Retinal pigment epithelial cell (primary cell): ENCODE measurements around the gene NSF.
"Not testable (repeated sequence)": the region's sequence is repeated elsewhere in the genome, so short reads cannot be mapped to it uniquely, and the experiment has no call there.

Experiments used
- DNase-seq: peaks from one replicate; pipeline ENCODE4 v3.0.0-alpha.2; 2010; ENCODE audit warnings: low read depth
- H3K4me3 ChIP-seq: 2 replicates; pipeline ENCODE4 v1.5.1; 2011; ENCODE audit warnings: mild to moderate bottlenecking, low read length, control low read depth, moderate library complexity

The NSF gene

DNA sequence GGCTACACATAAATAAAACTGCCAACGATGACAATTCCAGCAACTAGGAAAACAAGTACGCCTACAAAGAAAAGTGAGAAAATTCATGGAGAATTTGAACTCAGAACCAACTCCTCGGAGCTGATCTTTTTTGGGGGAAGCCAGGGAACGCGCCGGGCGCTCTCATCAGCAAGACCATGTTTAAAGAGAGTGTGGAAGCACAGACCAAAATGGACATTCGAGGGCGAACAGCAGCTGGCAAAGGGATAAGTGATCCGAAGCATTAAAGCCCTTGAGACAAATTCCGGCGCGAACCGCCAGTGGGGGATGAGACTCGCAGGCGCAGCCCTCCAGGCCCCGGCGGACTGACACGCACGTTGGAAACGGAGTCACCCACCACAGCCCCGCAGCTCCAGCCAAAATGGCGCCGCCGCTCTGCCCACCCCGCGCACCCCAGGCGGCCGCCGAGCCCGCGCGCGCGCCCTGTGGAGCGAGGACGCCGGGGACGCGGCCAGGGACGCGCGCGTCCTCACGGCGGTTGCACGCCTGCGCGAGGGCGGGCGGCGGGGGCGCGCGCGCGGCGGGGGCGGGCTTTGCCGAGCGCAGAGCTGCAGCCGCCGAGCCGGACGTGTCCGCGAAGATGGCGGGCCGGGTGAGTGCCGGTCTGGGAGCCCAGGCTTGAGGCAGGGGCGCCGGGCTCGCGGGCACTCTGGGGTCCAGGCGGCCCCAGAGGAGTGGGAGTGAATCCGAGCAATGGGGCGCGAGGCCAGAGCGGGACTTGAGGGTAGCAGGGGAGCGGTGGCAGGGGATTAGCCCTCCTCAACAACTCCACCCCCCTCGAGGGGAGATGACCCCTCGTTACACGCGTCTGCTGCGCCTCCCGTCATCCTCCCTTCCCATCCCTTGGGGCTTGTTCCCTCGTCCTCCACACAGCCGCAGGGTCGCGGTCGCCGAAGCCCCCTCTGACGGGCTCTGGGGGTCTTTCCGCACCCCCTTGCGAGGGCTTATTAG is at the start of gene NSF:
Gene NSF (plus strand): TSS at position 513 of the 990 bp plus-strand sequence. CDS start 107 bp downstream, at position 620.
- not testable (repeated sequence) for DNase-seq, H3K4me3 ChIP-seq

DNA sequence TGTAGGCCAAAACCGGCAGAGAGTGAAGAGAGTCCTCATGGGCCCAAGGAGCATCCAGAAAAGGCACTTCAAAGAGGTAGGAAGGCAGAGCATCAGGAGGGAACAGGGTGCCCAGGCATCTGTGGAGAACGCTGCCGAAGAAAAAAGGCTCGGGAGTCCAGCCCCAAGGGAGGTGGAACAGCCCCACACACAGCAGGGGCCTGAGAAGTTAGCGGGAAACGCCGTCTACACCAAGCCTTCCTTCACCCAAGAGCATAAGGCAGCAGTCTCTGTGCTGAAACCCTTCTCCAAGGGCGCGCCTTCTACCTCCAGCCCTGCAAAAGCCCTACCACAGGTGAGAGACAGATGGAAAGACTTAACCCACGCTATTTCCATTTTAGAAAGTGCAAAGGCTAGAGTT is 41.9 kb upstream of the NSF start:
- not testable (repeated sequence) for DNase-seq, H3K4me3 ChIP-seq

- not testable (repeated sequence) for H3K4me3 ChIP-seq, DNase-seq
Observed at GRCh38 chr17:46559155-46559554, 31.3 kb upstream of the NSF start.

DNA sequence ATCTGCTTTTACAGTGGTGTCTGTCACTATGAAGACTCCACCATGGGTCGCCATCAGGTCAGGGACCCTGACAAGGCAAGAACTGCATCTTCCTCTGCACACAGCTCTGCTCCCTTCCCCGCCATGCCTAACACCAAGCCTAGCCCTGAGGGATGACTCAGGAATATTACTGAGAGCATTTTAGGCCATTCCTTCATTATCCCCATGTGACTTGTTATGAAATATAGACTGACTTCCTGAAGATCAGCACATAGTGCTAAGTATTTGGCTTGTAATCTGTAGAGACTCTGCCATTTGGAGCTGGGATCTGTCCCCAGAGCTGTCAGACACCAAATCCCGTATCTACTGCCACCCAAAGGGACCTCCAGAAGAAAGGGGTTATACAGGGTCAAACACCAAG is 30.4 kb upstream of the NSF start:
- H3K4me3 ChIP-seq, DNase-seq: not testable (repeated sequence)

- H3K4me3 ChIP-seq, DNase-seq: not testable (repeated sequence)
Observed at GRCh38 chr17:46566284-46566683, 24.2 kb upstream of the NSF start.

- DNase-seq, H3K4me3 ChIP-seq: not testable (repeated sequence)
Observed at GRCh38 chr17:46566980-46567379, 23.5 kb upstream of the NSF start.

DNA sequence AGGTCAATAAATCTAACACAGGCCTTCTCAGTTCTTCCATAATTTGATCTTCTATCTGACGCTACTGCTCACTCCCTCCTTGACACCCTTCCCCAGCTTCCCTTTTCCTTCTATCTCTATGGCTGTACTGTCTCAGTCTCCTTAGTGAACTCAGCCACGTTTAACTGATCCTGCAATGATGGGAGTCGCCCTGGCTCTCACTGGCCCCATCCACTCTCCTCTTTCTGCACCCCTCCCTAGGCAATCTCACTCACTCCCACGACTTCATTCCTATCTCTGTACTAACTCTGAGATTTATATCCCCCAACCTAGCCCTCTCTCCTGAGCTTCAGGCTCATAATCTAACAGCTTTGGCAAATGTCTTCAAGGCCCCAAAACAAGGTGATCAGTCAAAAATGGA is 18.7 kb upstream of the NSF start:
- DNase-seq, H3K4me3 ChIP-seq: not testable (repeated sequence)

DNA sequence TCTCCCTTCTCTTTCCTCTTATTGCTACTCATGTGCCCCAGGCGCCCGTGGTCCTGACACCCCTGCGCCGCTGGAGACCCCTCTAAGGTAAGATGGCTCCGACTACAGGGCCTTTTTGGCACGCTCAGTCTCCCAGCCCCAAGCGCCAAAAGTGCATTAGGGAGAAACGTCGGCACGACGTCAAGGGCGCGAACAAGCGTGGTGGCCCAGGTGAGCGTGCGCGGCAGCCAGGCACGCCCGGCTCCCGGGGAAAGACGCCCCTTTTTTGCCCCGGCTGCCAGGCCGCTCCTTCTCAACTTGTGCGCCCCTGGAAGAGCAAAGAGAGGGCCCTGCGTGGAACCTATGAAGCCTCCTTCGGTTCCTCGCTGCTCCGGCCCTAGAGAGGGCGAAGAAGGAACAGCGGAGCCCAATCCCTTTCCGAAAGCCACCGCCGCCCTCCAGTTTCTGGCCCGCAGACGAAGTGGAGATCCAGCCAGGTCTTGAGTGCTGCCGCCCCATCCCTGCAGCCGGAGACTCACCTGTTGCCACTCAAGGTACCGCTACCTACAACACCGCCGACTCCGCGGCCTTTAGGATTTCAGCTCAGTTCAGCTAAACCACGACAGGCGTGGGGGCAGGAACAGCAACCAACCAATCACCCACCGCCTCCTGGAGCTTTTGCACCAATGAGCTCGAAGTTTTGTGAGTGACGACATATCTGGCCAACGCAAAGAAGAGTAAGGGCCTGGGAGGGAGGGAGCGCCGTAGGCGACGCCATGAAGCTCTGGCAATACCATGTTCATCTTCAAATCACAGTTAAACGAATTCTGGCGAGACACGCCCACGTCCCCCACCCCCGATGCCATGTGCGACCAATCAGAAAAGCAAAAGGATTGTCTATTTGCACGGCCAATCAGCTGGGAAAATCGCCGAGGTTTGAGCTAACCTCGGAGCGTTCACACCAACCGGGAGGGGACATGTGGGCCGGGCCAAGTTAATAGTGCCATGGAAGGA is 11.1 kb upstream of the NSF start, which contains the start of gene ARL17A:
Gene ARL17A (minus strand): TSS at position 609 of the 993 bp plus-strand sequence. CDS start 3,369 bp downstream, outside the sequence.
- DNase-seq, H3K4me3 ChIP-seq: not testable (repeated sequence)

GRCh38 chr17:46580082-46580481 is 10.4 kb upstream of the NSF start:
- DNase-seq, H3K4me3 ChIP-seq: not testable (repeated sequence)

- H3K4me3 ChIP-seq, DNase-seq: not testable (repeated sequence)
Observed at GRCh38 chr17:46585444-46585843, 5.0 kb upstream of the NSF start.

GRCh38 chr17:46591332-46591731 is 863 bp downstream of the NSF start:
- DNase-seq, H3K4me3 ChIP-seq: not testable (repeated sequence)

DNA sequence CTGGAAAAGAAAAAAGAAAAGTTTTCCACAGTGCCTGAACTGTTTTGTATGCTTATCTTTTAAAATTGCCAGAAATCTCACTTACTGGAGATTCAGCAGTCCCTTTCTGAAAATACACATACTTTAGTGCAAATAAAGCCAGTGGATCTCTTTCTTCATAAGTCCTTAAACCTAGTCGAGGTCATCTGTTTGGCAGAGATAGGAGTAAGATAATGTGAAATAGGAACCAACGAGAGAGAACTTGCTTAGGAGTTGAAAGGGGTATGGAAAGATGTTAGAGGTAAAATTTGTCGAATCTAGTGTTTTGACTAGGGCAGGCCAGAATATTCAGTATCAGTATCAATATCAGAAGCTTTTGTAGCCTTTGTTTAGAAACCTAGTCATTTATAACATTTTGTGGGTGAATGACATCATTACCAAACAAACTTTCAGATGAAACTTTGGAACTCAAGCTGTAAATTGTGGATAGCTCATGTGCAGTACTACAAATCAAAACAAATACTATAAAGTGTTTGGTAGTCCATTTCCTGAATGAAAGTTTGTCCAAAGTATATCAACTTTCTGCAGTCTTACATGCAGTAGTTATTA is 8.0 kb downstream of the NSF start:
- H3K4me3 ChIP-seq, DNase-seq: not testable (repeated sequence)

- not testable (repeated sequence) for DNase-seq, H3K4me3 ChIP-seq
Observed at GRCh38 chr17:46600767-46601166, 10.3 kb downstream of the NSF start.

DNA sequence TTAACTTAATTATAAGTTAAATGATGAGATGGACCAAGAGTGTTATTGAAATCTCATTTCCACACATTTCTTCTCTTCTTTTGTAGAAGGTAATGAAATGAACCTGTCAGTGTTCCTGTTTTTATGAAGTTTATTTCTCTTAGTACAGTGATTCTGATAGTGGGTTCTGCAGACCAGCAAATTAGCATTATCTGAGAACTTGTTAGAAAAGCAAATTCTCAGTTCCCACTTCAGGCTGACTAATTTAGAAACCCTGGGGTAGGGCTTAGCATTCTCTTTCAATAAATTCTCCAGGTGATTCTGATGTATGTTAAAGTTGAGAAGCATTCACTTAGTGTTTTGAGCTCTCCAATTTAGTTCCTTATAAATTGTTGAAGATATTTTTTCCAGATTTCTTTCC is 12.7 kb downstream of the NSF start:
- H3K4me3 ChIP-seq, DNase-seq: not testable (repeated sequence)

DNA sequence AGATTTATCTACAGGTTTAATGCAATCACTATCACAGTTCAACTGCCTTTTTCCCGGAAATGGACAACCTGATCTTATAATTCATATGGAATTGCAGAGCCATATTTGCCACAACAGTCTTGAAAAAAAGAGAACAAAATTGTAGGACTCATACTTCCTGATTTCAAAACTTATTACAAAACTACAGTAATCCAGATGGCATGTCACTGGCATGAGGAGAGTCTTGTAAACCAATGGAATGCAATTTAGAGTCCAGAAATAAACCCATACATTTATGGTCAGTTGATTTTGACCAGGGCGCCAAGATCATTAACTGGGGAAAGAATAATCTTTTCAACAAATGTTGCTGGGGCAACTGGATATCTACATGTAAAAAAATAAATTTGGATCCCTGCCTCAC is 20.8 kb downstream of the NSF start:
- H3K4me3 ChIP-seq, DNase-seq: not testable (repeated sequence)

DNA sequence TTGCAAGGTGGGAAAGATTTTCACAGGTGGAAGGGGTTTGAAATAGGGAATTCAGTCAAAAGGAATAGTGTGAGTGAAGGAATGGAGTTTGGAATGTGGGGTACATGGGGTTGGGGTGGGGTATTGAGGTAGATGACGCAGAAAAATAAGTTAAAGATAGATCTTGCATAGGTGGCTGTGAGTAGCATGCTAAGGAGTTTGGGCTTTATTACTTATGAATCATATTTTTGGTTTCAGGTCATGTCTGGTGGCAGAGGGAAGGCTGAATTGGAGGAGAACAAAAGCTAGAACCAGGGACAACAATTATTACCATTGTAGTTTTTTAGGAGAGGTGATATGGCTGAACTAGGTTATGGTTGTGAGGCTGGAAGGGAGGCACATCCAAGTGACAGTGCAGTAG is 23.4 kb downstream of the NSF start:
- H3K4me3 ChIP-seq, DNase-seq: not testable (repeated sequence)

- H3K4me3 ChIP-seq, DNase-seq: not testable (repeated sequence)
Observed at GRCh38 chr17:46617121-46617520, 26.7 kb downstream of the NSF start.

- H3K4me3 ChIP-seq, DNase-seq: not testable (repeated sequence)
Observed at GRCh38 chr17:46618975-46619374, 28.5 kb downstream of the NSF start.

- H3K4me3 ChIP-seq, DNase-seq: not testable (repeated sequence)
Observed at GRCh38 chr17:46623790-46624189, 33.3 kb downstream of the NSF start.
